ENCODE data around the gene SDC3.

Gene SDC3

GRCh38 chr1:30929135-30929889 is 20.8 kb upstream of the SDC3 start:
- no peak overlapping the region for H3K27ac ChIP-seq
- no peak overlapping the region for H3K9ac ChIP-seq
- no peak overlapping the region for H3K4me2 ChIP-seq (ENCODE audit: low read length)
- H3K4me3 ChIP-seq (ENCODE audit: low read depth, low read length): no peak overlapping the region
- no peaks in the 10 kb centered on the region for H3K9me3 ChIP-seq (ENCODE audit: control insufficient read depth, low read length)
- no peaks in the 10 kb centered on the region for H3K4me1 ChIP-seq
- TF ChIP-seq CTCF (IDR thresholded peaks at IDR 0.05): peak; percentile 46
- no peaks in the 10 kb centered on the region for H3K27me3 ChIP-seq (ENCODE audit: control insufficient read depth, insufficient read depth, low read length)
- no peak overlapping the region for H2AFZ ChIP-seq
- H3K36me3 ChIP-seq (ENCODE audit: control insufficient read depth, insufficient read depth, low read length): no peaks in the 10 kb centered on the region
- H3K79me2 ChIP-seq: no peaks in the 10 kb centered on the region

GRCh38 chr1:30928789-30929134 is 20.2 kb upstream of the SDC3 start:
- Histone ChIP-seq H3K4me1 (no peaks in the 10 kb centered on the region), H3K9me3 (ENCODE audit: control insufficient read depth, low read length) (no peaks in the 10 kb centered on the region), H3K79me2 (no peaks in the 10 kb centered on the region), H3K27me3 (ENCODE audit: control insufficient read depth, insufficient read depth, low read length) (no peaks in the 10 kb centered on the region), H3K36me3 (ENCODE audit: control insufficient read depth, insufficient read depth, low read length) (no peaks in the 10 kb centered on the region), H3K4me2 (ENCODE audit: low read length) (no peak overlapping the region), H3K9ac (no peak overlapping the region), H3K4me3 (ENCODE audit: low read depth, low read length) (no peak overlapping the region), H2AFZ (no peak overlapping the region), H3K27ac (no peak overlapping the region)
- TF ChIP-seq CTCF (IDR thresholded peaks at IDR 0.05): no peak

GRCh38 chr1:30928171-30928570 is 19.6 kb upstream of the SDC3 start:
- no peaks in the 10 kb centered on the region for H3K4me1 ChIP-seq
- H3K9me3 ChIP-seq (ENCODE audit: control insufficient read depth, low read length): no peaks in the 10 kb centered on the region
- H3K4me3 ChIP-seq (ENCODE audit: low read depth, low read length): no peak overlapping the region
- H3K36me3 ChIP-seq (ENCODE audit: control insufficient read depth, insufficient read depth, low read length): no peaks in the 10 kb centered on the region
- H3K9ac ChIP-seq: no peak overlapping the region
- no peak overlapping the region for H3K27ac ChIP-seq
- no peak overlapping the region for H3K4me2 ChIP-seq (ENCODE audit: low read length)
- H3K79me2 ChIP-seq: no peaks in the 10 kb centered on the region
- H3K27me3 ChIP-seq (ENCODE audit: control insufficient read depth, insufficient read depth, low read length): no peaks in the 10 kb centered on the region
- TF ChIP-seq CTCF (IDR thresholded peaks at IDR 0.05): no peak
- no peak overlapping the region for H2AFZ ChIP-seq

GRCh38 chr1:30927448-30927847 is 18.9 kb upstream of the SDC3 start:
- no peak overlapping the region for H3K27ac ChIP-seq
- no peaks in the 10 kb centered on the region for H3K79me2 ChIP-seq
- no peak overlapping the region for H3K9ac ChIP-seq
- no peak overlapping the region for H3K4me3 ChIP-seq (ENCODE audit: low read depth, low read length)
- no peak overlapping the region for H2AFZ ChIP-seq
- no peak overlapping the region for H3K4me2 ChIP-seq (ENCODE audit: low read length)
- no peaks in the 10 kb centered on the region for H3K27me3 ChIP-seq (ENCODE audit: control insufficient read depth, insufficient read depth, low read length)
- H3K4me1 ChIP-seq: no peaks in the 10 kb centered on the region
- H3K36me3 ChIP-seq (ENCODE audit: control insufficient read depth, insufficient read depth, low read length): no peaks in the 10 kb centered on the region
- TF ChIP-seq CTCF (IDR thresholded peaks at IDR 0.05): no peak
- H3K9me3 ChIP-seq (ENCODE audit: control insufficient read depth, low read length): no peaks in the 10 kb centered on the region

GRCh38 chr1:30923597-30923996 is 15.0 kb upstream of the SDC3 start:
- H3K27me3 ChIP-seq (ENCODE audit: control insufficient read depth, insufficient read depth, low read length): no peaks in the 10 kb centered on the region
- TF ChIP-seq CTCF (IDR thresholded peaks at IDR 0.05): no peak
- H3K4me2 ChIP-seq (ENCODE audit: low read length): no peak overlapping the region
- H3K79me2 ChIP-seq: no peaks in the 10 kb centered on the region
- H3K4me1 ChIP-seq: no peaks in the 10 kb centered on the region
- H3K4me3 ChIP-seq (ENCODE audit: low read depth, low read length): no peak overlapping the region
- H3K9me3 ChIP-seq (ENCODE audit: control insufficient read depth, low read length): no peaks in the 10 kb centered on the region
- no peak overlapping the region for H3K9ac ChIP-seq
- no peak overlapping the region for H2AFZ ChIP-seq
- H3K36me3 ChIP-seq (ENCODE audit: control insufficient read depth, insufficient read depth, low read length): no peaks in the 10 kb centered on the region
- H3K27ac ChIP-seq: no peak overlapping the region

Measured in parathyroid adenoma (tissue), 2 donors.